ENCODE measurements around the gene KRTAP25-1. TPM values are rescaled to one million over a fixed set of nuclear protein-coding genes. Genes with fewer than 3 reads are reported as not detected.

KRTAP25-1 gene, protein sequence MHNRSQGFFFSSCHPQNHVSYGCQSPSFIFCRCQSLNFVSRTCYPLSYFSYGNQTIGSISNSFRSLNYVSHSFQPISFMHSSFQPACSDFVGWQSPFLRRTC
- total RNA-seq (2013; cell fraction: nucleolus; rRNA removed): not detected in 2 replicates
- total RNA-seq (2014; rRNA removed): not detected in 2 replicates
- not detected in 2 replicates for total RNA-seq (2014; rRNA removed; fragmentation: Illumina TruSeq; extraction: Trizol)
- total RNA-seq (2021): not detected in 2 replicates
- not detected for polyA plus RNA-seq (2011; ENCODE audit: low read depth)
- not detected in 2 replicates for polyA plus RNA-seq (2011; rRNA removed)
- not detected in 2 replicates for polyA plus RNA-seq (2011; cell fraction: cytosol; rRNA removed)
- polyA plus RNA-seq (2011; cell fraction: nucleus; rRNA removed): not detected in 2 replicates
- polyA plus RNA-seq (2012): not detected in 2 replicates
- polyA plus RNA-seq (2014; fragmentation: Illumina TruSeq; extraction: Trizol): not detected in 2 replicates
- not detected for polyA plus RNA-seq (2014; fragmentation: Nextera tagmentation; extraction: Ambion mirVana)
- polyA plus RNA-seq (2014; rRNA removed): not detected in 2 replicates
- polyA plus RNA-seq (2016; fragmentation: Nextera tagmentation; extraction: Ambion mirVana): not detected
- not detected in 2 replicates for polyA minus RNA-seq (2011; rRNA and poly(A)+ RNA removed)
- polyA minus RNA-seq (2011; cell fraction: cytosol; rRNA and poly(A)+ RNA removed): not detected in 2 replicates
- polyA minus RNA-seq (2011; cell fraction: nucleus; rRNA and poly(A)+ RNA removed): not detected in 2 replicates
- Bru-seq, nascent RNA: not detected
- BruChase-seq, experiment 1, labeled RNA remaining after a 6-hour chase: not detected
- not detected for BruChase-seq, experiment 2, labeled RNA remaining after a 2-hour chase
- long read RNA-seq, experiment 1: 0 reads
- long read RNA-seq, experiment 2: 0 reads

DNA sequence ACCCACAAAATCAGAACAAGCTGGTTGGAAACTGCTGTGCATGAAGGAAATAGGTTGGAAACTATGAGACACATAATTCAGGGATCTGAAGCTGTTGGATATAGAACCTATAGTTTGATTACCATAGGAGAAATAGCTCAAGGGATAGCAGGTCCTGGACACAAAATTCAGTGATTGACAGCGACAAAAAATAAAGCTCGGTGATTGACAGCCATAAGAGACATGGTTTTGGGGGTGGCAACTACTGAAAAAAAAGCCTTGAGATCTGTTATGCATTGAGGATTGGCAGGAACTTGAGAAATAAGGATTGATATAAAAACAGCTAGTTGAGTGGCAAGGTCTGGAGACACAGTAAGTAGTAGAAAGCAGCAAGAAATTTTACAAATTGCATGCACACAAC is at the start of gene KRTAP25-1:
KRTAP25-1 (minus strand) TSS at position 300 of the 400 bp plus-strand sequence; CDS start at position 276, 24 bp downstream.
- FAIRE-seq: no peak
- in situ Hi-C loops (cut with MboI) (no loop called here), intact Hi-C loops (cut with micrococcal nuclease; ENCODE audit: unreplicated experiment) (no loop called here)
- 26% methylated on average over 2 of the region's 2 CpGs for WGBS (ENCODE audit: insufficient coverage, insufficient replicate concordance, low lambda C conversion rate, missing lambda C conversion rate)
- BruUV-seq (replicated peaks): no TSS peak
- Histone ChIP-seq H3K27me3 (replicated peaks in 1 of 2; ENCODE audit: control insufficient read depth in 2 of 2, insufficient read depth in 2 of 2, low read length in 1 of 2) (no peaks in the 10 kb centered on the region), H3K27ac (ENCODE audit: control insufficient read depth, insufficient read depth) (no peak within 1 kb of the TSS), H3K4me2 (ENCODE audit: control insufficient read depth, insufficient read depth) (no peak within 1 kb of the TSS), H4K20me1 (ENCODE audit: control insufficient read depth, insufficient read depth) (no peaks in the 10 kb centered on the region), H3K4me3 (no peak within 1 kb of the TSS), H3K4me1 (ENCODE audit: control insufficient read depth, insufficient read depth, low read length) (no peaks in the 10 kb centered on the region), H3K9ac (ENCODE audit: control insufficient read depth, insufficient read depth, low read length) (no peak within 1 kb of the TSS), H3K79me2 (ENCODE audit: control insufficient read depth, insufficient read depth, low read length) (no peaks in the 10 kb centered on the region), H3K36me3 (ENCODE audit: control insufficient read depth in 2 of 2, insufficient read depth in 2 of 2, low read length in 1 of 2) (no peaks in the 10 kb centered on the region), H2AFZ (ENCODE audit: control insufficient read depth, low read depth, low read length) (no peak within 1 kb of the TSS), H3K9me3 (replicated peaks; ENCODE audit: control insufficient read depth, insufficient read depth, low read length) (no peaks in the 10 kb centered on the region)
- DNase-seq (ENCODE audit: low read depth, low spot score): no peak
- ChIA-PET POLR2A (no interaction called here), SMC1A (ENCODE audit: uncharacterized antibody, unreplicated experiment) (no interaction called here), RAD21 (ENCODE audit: unreplicated experiment) (no interaction called here), CTCF (no interaction called here)
- ATAC-seq: no peak
- no peak for TF ChIP-seq BHLHE40 (IDR thresholded peaks at IDR 0.05; ENCODE audit: borderline replicate concordance in 1 of 2, low read depth in 2 of 2, low read length in 1 of 2)
- TF ChIP-seq EED (IDR thresholded peaks at IDR 0.05; ENCODE audit: low read depth): no peak
- TF ChIP-seq RUNX3 (IDR thresholded peaks at IDR 0.05; ENCODE audit: low read length): no peak
- no peak for TF ChIP-seq SUPT20H (IDR thresholded peaks at IDR 0.05; ENCODE audit: borderline replicate concordance, control insufficient read depth, low read depth, low read length)
- TF ChIP-seq IKZF1 (conservative IDR thresholded peaks at IDR 0.05): no peak
- TF ChIP-seq ATF3 (IDR thresholded peaks at IDR 0.05; ENCODE audit: borderline replicate concordance, extremely low read depth, low read depth, low read length): no peak
- TF ChIP-seq MTA2 (IDR thresholded peaks at IDR 0.05; ENCODE audit: low read depth): no peak
